H1 (cell line): ENCODE measurements around the gene GADD45GIP1. TPM values are rescaled to one million over a fixed set of nuclear protein-coding genes. Genes with fewer than 3 reads are reported as not detected.

ENCODE experiments used
- CTCF ChIA-PET: fragments of 300-600 bp; sonication (Branson Sonifier 250); formaldehyde crosslinking; loops from one replicate; lab custom pipeline; 2021; ENCODE audit not compliant: partially characterized antibody; lab: Charles Lee
- POLR2A ChIA-PET: fragments of 300-600 bp; sonication (Branson Sonifier 250); formaldehyde crosslinking; loops from one replicate; lab custom pipeline; 2021; ENCODE audit warnings: inconsistent platforms; ENCODE audit not compliant: partially characterized antibody; lab: Charles Lee
- DNase-seq, 2 experiments: peaks; one replicate each; pipeline versions ENCODE4 v3.0.0 to v3.0.0-alpha.2; 2010 to 2022; ENCODE audit warnings: low spot score in 2 of 2, low read depth in 1 of 2, mixed read lengths in 1 of 2
- FAIRE-seq: peaks from 2 replicates; lab custom pipeline; 2011; peaks lifted over from hg19 to GRCh38; lab: Jason Lieb, UNC
- H2AFZ ChIP-seq: 2 replicates; pipeline ENCODE4 v1.8.1; 2012; ENCODE audit warnings: low read length, inconsistent platforms
- H2AK5ac ChIP-seq: 2 replicates; pipeline ENCODE4 v1.6.1; 2013; ENCODE audit warnings: low read depth, low read length
- H2BK120ac ChIP-seq: replicated peaks from 2 replicates; pipeline ENCODE3; 2013; ENCODE audit warnings: low read depth, low read length, inconsistent platforms
- H2BK12ac ChIP-seq: 2 replicates; pipeline ENCODE4 v1.6.1; 2013; ENCODE audit warnings: low read depth, low read length
- H2BK15ac ChIP-seq: 2 replicates; pipeline ENCODE4 v1.6.1; 2013; ENCODE audit warnings: low read length
- H2BK20ac ChIP-seq: 2 replicates; pipeline ENCODE4 v1.6.1; 2013; ENCODE audit warnings: low read length
- H2BK5ac ChIP-seq: 2 replicates; pipeline ENCODE4 v1.6.1; 2013; ENCODE audit warnings: low read depth, low read length
- H3K14ac ChIP-seq: 2 replicates; pipeline ENCODE4 v1.6.1; 2013; ENCODE audit warnings: inconsistent platforms; ENCODE audit not compliant: insufficient read length
- H3K18ac ChIP-seq: 2 replicates; pipeline ENCODE4 v1.6.1; 2013; ENCODE audit warnings: low read length; ENCODE audit errors: extremely low read depth
- H3K23ac ChIP-seq: 2 replicates; pipeline ENCODE4 v1.6.1; 2013; ENCODE audit warnings: inconsistent platforms; ENCODE audit not compliant: insufficient read length
- H3K23me2 ChIP-seq: 2 replicates; pipeline ENCODE4 v1.6.1; 2013; ENCODE audit warnings: low read depth, low read length
- H3K27ac ChIP-seq: 2 replicates; pipeline ENCODE4 v1.6.1; 2011; ENCODE audit warnings: low read depth, low read length, inconsistent platforms
- H3K27me3 ChIP-seq, 4 experiments: replicated peaks in 1 of 4; 1 replicate in 1 of 4; 2 replicates in 3 of 4; pipeline versions ENCODE4 v1.6.1 to v1.8.1; 2011 to 2013; ENCODE audit warnings: low read length in 3 of 4, mild to moderate bottlenecking in 3 of 4, inconsistent platforms in 2 of 4, mixed read lengths in 2 of 4, moderate library complexity in 1 of 4; ENCODE audit not compliant: control insufficient read depth in 3 of 4, insufficient read depth in 3 of 4; ENCODE audit errors: extremely low read depth in 1 of 4
- H3K36me3 ChIP-seq, 4 experiments: 2 replicates each; pipeline versions ENCODE4 v1.6.1 to v1.8.1; 2011 to 2013; ENCODE audit warnings: mild to moderate bottlenecking in 4 of 4, low read length in 3 of 4, moderate library complexity in 2 of 4, control low read depth in 1 of 4, inconsistent platforms in 1 of 4; ENCODE audit not compliant: insufficient read depth in 4 of 4, control insufficient read depth in 2 of 4
- H3K4ac ChIP-seq: replicated peaks from 2 replicates; pipeline ENCODE3; 2013; ENCODE audit warnings: low read length, low read depth, mixed read lengths, inconsistent platforms; ENCODE audit not compliant: insufficient read length
- H3K4me1 ChIP-seq, 4 experiments: replicated peaks in 1 of 4; 1 replicate in 1 of 4; 2 replicates in 3 of 4; pipeline versions ENCODE4 v1.6.1 to v1.8.1; 2011 to 2013; ENCODE audit warnings: low read length in 3 of 4, inconsistent platforms in 2 of 4, mixed read lengths in 1 of 4; ENCODE audit not compliant: insufficient read depth in 4 of 4, control insufficient read depth in 3 of 4
- H3K4me2 ChIP-seq, 2 experiments: 2 replicates each; pipeline versions ENCODE4 v1.6.1 to v1.8.1; 2011 to 2013; ENCODE audit warnings: low read depth in 2 of 2, low read length in 2 of 2, control low read depth in 1 of 2, inconsistent platforms in 1 of 2, mild to moderate bottlenecking in 1 of 2; ENCODE audit not compliant: insufficient read depth in 1 of 2
- H3K4me3 ChIP-seq, 4 experiments: fragments of 200-600, 300-600 bp in 1 of 4; sonication (generic), shearing (Covaris generic), sonication (Bioruptor Twin) in 1 of 4; 2 replicates each; pipeline versions ENCODE4 v1.5.1 to v1.8.1; 2011 to 2016; ENCODE audit warnings: low read length in 4 of 4, low read depth in 3 of 4, control low read depth in 2 of 4, inconsistent platforms in 2 of 4, mild to moderate bottlenecking in 2 of 4, mixed read lengths in 1 of 4, moderate library complexity in 1 of 4; ENCODE audit not compliant: insufficient read depth in 2 of 4; ENCODE audit errors: extremely low read depth in 1 of 4
- H3K56ac ChIP-seq: replicated peaks from 2 replicates; pipeline ENCODE3; 2013; ENCODE audit warnings: low read depth, mild to moderate bottlenecking, mixed read lengths, low read length, inconsistent platforms; ENCODE audit not compliant: insufficient read length
- H3K79me1 ChIP-seq: 2 replicates; pipeline ENCODE4 v1.6.1; 2013; ENCODE audit warnings: low read depth, low read length, control low read depth
- H3K79me2 ChIP-seq, 2 experiments: 2 replicates each; pipeline versions ENCODE4 v1.6.1 to v1.8.1; 2012 to 2013; ENCODE audit warnings: low read length in 2 of 2, mild to moderate bottlenecking in 2 of 2, inconsistent platforms in 1 of 2; ENCODE audit not compliant: insufficient read depth in 2 of 2, control insufficient read depth in 1 of 2
- H3K9ac ChIP-seq, 4 experiments: replicated peaks in 1 of 4; 1 replicate in 1 of 4; 2 replicates in 3 of 4; pipeline versions ENCODE4 v1.6.1 to v1.8.1; 2011 to 2013; ENCODE audit warnings: low read depth in 3 of 4, low read length in 3 of 4, control low read depth in 2 of 4, mild to moderate bottlenecking in 2 of 4, moderate library complexity in 2 of 4, inconsistent platforms in 1 of 4; ENCODE audit errors: extremely low read depth in 1 of 4
- H3K9me3 ChIP-seq, 2 experiments: 2 replicates each; pipeline versions ENCODE4 v1.6.1 to v1.8.1; 2012 to 2013; ENCODE audit warnings: mild to moderate bottlenecking in 2 of 2, moderate library complexity in 2 of 2, control low read depth in 1 of 2, inconsistent platforms in 1 of 2, low read depth in 1 of 2, low read length in 1 of 2, mixed read lengths in 1 of 2; ENCODE audit not compliant: insufficient read depth in 2 of 2
- H4K20me1 ChIP-seq, 2 experiments: replicated peaks in 1 of 2; 2 replicates each; pipeline versions ENCODE3 to v1.8.1; 2011 to 2013; ENCODE audit warnings: inconsistent platforms in 2 of 2, low read length in 2 of 2, mild to moderate bottlenecking in 1 of 2; ENCODE audit not compliant: insufficient read depth in 2 of 2, control insufficient read depth in 1 of 2
- H4K5ac ChIP-seq: 2 replicates; pipeline ENCODE4 v1.6.1; 2013; ENCODE audit warnings: low read length, low read depth, mixed read lengths, inconsistent platforms; ENCODE audit not compliant: insufficient read length
- H4K8ac ChIP-seq: 2 replicates; pipeline ENCODE4 v1.8.0; 2013; ENCODE audit warnings: mild to moderate bottlenecking, moderate library complexity, low read length, inconsistent platforms; ENCODE audit not compliant: insufficient read depth; ENCODE audit errors: extremely low read depth
- H4K91ac ChIP-seq: replicated peaks from 2 replicates; pipeline ENCODE3; 2013; ENCODE audit warnings: low read length, mixed read lengths, inconsistent platforms; ENCODE audit not compliant: insufficient read length
- GABPA ChIP-seq: IDR thresholded peaks from 2 replicates; pipeline ENCODE4 v1.6.1; 2011; ENCODE audit warnings: mild to moderate bottlenecking, low read length, moderate library complexity, borderline replicate concordance; ENCODE audit not compliant: insufficient read depth
- JUND ChIP-seq: IDR thresholded peaks from 2 replicates; pipeline ENCODE4 v1.6.1; 2011; ENCODE audit warnings: mild to moderate bottlenecking, improper control_type of control experiment, low read length
- SAP30 ChIP-seq: fragments of 300-600 bp; sonication (generic); IDR thresholded peaks from 2 replicates; pipeline ENCODE4 v1.7.1; 2012; ENCODE audit warnings: low read length, moderate library complexity, mild to moderate bottlenecking, inconsistent platforms; ENCODE audit not compliant: insufficient read depth, insufficient replicate concordance
- SP1 ChIP-seq: IDR thresholded peaks from 2 replicates; pipeline ENCODE4 v1.6.1; 2011; ENCODE audit warnings: low read depth, low read length
- SP4 ChIP-seq: IDR thresholded peaks from 2 replicates; pipeline ENCODE4 v1.6.1; 2012; ENCODE audit warnings: low read length, inconsistent platforms
- TAF7 ChIP-seq: optimal IDR thresholded peaks from 2 replicates; pipeline ENCODE3; 2011; ENCODE audit warnings: low read depth, mild to moderate bottlenecking, inconsistent platforms, low read length, moderate library complexity, borderline replicate concordance
- WGBS, 2 experiments: shearing (Covaris generic) in 1 of 2; methylation state at CpG; one replicate each; pipeline versions ENCODE4 v1.1.6 to v1.1.7; 2013 to 2015; ENCODE audit warnings: low lambda C conversion rate in 2 of 2, mixed read lengths in 2 of 2, inconsistent platforms in 1 of 2, low coverage in 1 of 2, missing lambda C conversion rate in 1 of 2; ENCODE audit not compliant: insufficient replicate concordance in 2 of 2, insufficient coverage in 1 of 2, insufficient read length in 1 of 2; ENCODE audit errors: extremely low coverage in 1 of 2, missing lambda C conversion rate in 1 of 2; 5-methylcytosine and 5-hydroxymethylcytosine counted together
- polyA plus RNA-seq, 7 experiments: library from polyadenylated mRNA; depleted of rRNA in 3 of 7; stranded (reverse) in 5 of 7; unstranded in 2 of 7; fragments of >200 nt in 5 of 7; fragments of 200-250 nt in 2 of 7; gene quantifications; 1 replicate in 5 of 7; 2 replicates in 1 of 7; 4 replicates in 1 of 7; pipeline versions ENCODE4 v1.2.1 to v1.2.3, GENCODE V29; 2011 to 2013; ENCODE audit warnings: missing spikeins in 2 of 7, mixed read lengths in 2 of 7
- total RNA-seq: library from RNA; stranded (reverse); fragmentation: NEBNext Ultra II Directional; extraction: Animal tissue kit (Norgen Biotek cat#: 25700); gene quantifications from 2 replicates; pipeline ENCODE4 v1.2.1, GENCODE V29; 2021
- TF ChIP-seq, protein P1 (sequence below): IDR thresholded peaks from 2 replicates; pipeline ENCODE4 v1.6.1; 2012; ENCODE audit warnings: inconsistent platforms
- TF ChIP-seq, protein P2 (sequence below), 3 experiments: IDR thresholded peaks; 1 replicate in 2 of 3; 2 replicates in 1 of 3; pipeline versions ENCODE4 v1.5.1 to v1.6.1; 2011; ENCODE audit warnings: low read length in 3 of 3, mild to moderate bottlenecking in 3 of 3, inconsistent platforms in 2 of 3, low read depth in 1 of 3, moderate library complexity in 1 of 3; ENCODE audit not compliant: insufficient read depth in 1 of 3; ENCODE audit errors: control extremely low read depth in 1 of 3

GADD45GIP1 gene
- total and polyA plus RNA-seq, 2 of the 8 experiments (the other 6 are each of a cell fraction or from before 2014, with no cell fraction given): 42.2 to 42.6 TPM

DNA sequence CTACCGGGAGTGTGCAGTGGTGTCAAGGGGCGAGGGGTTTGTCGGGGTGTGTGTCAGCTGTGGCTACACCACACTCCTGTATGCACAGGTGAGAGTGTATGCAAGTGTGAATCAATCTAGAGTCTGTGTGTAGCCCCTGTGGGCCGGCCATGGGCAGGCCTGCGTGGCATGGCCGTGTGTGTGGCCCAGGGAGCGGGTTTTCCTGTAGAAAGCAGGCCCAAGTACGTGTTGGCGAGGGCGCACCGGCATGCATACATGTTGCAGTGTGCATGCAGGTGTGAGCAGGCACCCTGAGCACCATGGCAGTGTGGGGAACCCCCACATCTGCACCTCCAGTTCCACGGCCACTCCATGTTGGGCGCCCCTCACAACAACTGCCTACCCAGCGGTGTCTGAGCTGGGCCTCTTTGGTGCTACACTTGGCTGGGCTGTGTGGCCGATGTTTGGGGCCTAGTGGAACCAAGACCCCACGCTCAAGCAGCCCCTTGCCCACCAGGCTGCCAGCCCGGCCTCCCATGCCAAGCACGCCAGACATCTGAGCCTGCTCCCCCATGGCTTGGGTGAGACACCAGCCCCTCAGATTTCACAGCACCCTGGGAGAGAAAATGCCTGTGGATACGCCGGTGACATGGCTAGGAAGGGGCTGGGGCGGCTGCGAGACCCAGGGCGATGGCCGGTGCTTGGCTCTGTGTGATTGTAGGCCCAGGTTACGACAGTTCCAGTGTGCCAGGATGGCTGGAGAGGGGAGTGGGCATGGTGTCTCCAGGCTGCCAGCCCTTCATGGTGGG lies 40.4 kb upstream of the GADD45GIP1 start:
- no peak overlapping the region for H3K9ac ChIP-seq
- H3K4me2 ChIP-seq: no peak overlapping the region; a peak in 1 of 4 replicates
- 91% methylated on average over 25 of the region's 25 CpGs; no CpG with 5 or more reads in 1 of the 2 experiments for WGBS, 2 experiments
- no peak overlapping the region for H3K27ac ChIP-seq
- H3K18ac ChIP-seq: no peak overlapping the region
- peak overlapping the region; percentile 88; the same call in 1 of the 2 replicates for H2BK15ac ChIP-seq
- no peak overlapping the region for H3K4ac ChIP-seq
- peaks cover 6% of the 10 kb centered on the region; the same call in 1 of the 2 replicates for H3K23me2 ChIP-seq
- ChIA-PET CTCF (interaction anchor here (0.7 to 4.7 kb wide), 7 partner anchors 9 to 92 kb away, joined by 3 to 23 read pairs (median 5); no protein-coding TSS in a partner anchor), POLR2A (interaction anchor here (0.9 kb wide), 2 partner anchors 9 to 13 kb away, joined by 3 read pairs; no protein-coding TSS in a partner anchor)
- no peak overlapping the region for H2AFZ ChIP-seq
- no peaks in the 10 kb centered on the region for H3K79me2 ChIP-seq
- H4K91ac ChIP-seq: no peak overlapping the region
- no peak overlapping the region for H2BK120ac ChIP-seq
- no peak overlapping the region for H3K4me3 ChIP-seq
- peaks cover 0 to 8% (median 0%) of the 10 kb centered on the region in 4 experiments; a peak in 1 of 8 replicates for H3K36me3 ChIP-seq
- peaks cover 10 to 23% of the 10 kb centered on the region in 2 experiments for H4K20me1 ChIP-seq
- no peak overlapping the region for H4K5ac ChIP-seq
- no peak overlapping the region; the same call in 1 of the 2 replicates for H2BK12ac ChIP-seq
- H3K4me1 ChIP-seq: peaks cover 0 to 10% (median 6%) of the 10 kb centered on the region in 4 experiments; a peak in 5 of 7 replicates
- no peak overlapping the region; the same call in 1 of the 2 replicates for H2AK5ac ChIP-seq
- no peak overlapping the region for H4K8ac ChIP-seq
- H3K56ac ChIP-seq: no peak overlapping the region
- peaks cover 53 to 94% (median 82%) of the 10 kb centered on the region in 4 experiments for H3K27me3 ChIP-seq
- DNase-seq: no peak
- H2BK5ac ChIP-seq: no peak overlapping the region; the same call in 1 of the 2 replicates
- no peak overlapping the region for H3K23ac ChIP-seq
- H3K9me3 ChIP-seq: no peaks in the 10 kb centered on the region
- no peak overlapping the region for H2BK20ac ChIP-seq
- no peak for FAIRE-seq
- peaks cover 3% of the 10 kb centered on the region; the same call in 1 of the 2 replicates for H3K79me1 ChIP-seq
- H3K14ac ChIP-seq: no peak overlapping the region
- no peak for TF ChIP-seq SP1
- TF ChIP-seq SAP30: no peak
- no peak for TF ChIP-seq TAF7
- TF ChIP-seq, protein P1, sequence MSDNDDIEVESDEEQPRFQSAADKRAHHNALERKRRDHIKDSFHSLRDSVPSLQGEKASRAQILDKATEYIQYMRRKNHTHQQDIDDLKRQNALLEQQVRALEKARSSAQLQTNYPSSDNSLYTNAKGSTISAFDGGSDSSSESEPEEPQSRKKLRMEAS: no peak
- TF ChIP-seq, protein P2, sequence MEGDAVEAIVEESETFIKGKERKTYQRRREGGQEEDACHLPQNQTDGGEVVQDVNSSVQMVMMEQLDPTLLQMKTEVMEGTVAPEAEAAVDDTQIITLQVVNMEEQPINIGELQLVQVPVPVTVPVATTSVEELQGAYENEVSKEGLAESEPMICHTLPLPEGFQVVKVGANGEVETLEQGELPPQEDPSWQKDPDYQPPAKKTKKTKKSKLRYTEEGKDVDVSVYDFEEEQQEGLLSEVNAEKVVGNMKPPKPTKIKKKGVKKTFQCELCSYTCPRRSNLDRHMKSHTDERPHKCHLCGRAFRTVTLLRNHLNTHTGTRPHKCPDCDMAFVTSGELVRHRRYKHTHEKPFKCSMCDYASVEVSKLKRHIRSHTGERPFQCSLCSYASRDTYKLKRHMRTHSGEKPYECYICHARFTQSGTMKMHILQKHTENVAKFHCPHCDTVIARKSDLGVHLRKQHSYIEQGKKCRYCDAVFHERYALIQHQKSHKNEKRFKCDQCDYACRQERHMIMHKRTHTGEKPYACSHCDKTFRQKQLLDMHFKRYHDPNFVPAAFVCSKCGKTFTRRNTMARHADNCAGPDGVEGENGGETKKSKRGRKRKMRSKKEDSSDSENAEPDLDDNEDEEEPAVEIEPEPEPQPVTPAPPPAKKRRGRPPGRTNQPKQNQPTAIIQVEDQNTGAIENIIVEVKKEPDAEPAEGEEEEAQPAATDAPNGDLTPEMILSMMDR (IDR thresholded peaks at IDR 0.05; ENCODE audit: control extremely low read depth in 1 of 3, insufficient read depth in 1 of 3, low read depth in 1 of 3, low read length in 3 of 3): no peak
- no peak for TF ChIP-seq GABPA
- TF ChIP-seq JUND: no peak
- no peak for TF ChIP-seq SP4
